Subcutaneous adipose tissue (tissue), 4 donors: ENCODE results near the gene SDC3. TPM values are rescaled to one million over a fixed set of nuclear protein-coding genes. Genes with fewer than 3 reads are reported as not detected.

Source experiments
- total RNA-seq, 4 donors: library from RNA; depleted of rRNA; stranded (reverse); fragments of >200 nt; gene quantifications; one replicate each; pipeline ENCODE4 v1.1.0, GENCODE V29; 2016
- TF ChIP-seq, protein P1 (sequence below): fragments of 450-650 bp; IDR thresholded peaks from one replicate; pipeline ENCODE4 v1.5.1; 2016; ENCODE audit warnings: low read depth, mild to moderate bottlenecking, control low read depth, antibody characterized with exemption, moderate library complexity

SDC3 gene
- total RNA-seq, 4 donors from 2014 or later = 13.2 to 35.7 (median 20.7) TPM

DNA sequence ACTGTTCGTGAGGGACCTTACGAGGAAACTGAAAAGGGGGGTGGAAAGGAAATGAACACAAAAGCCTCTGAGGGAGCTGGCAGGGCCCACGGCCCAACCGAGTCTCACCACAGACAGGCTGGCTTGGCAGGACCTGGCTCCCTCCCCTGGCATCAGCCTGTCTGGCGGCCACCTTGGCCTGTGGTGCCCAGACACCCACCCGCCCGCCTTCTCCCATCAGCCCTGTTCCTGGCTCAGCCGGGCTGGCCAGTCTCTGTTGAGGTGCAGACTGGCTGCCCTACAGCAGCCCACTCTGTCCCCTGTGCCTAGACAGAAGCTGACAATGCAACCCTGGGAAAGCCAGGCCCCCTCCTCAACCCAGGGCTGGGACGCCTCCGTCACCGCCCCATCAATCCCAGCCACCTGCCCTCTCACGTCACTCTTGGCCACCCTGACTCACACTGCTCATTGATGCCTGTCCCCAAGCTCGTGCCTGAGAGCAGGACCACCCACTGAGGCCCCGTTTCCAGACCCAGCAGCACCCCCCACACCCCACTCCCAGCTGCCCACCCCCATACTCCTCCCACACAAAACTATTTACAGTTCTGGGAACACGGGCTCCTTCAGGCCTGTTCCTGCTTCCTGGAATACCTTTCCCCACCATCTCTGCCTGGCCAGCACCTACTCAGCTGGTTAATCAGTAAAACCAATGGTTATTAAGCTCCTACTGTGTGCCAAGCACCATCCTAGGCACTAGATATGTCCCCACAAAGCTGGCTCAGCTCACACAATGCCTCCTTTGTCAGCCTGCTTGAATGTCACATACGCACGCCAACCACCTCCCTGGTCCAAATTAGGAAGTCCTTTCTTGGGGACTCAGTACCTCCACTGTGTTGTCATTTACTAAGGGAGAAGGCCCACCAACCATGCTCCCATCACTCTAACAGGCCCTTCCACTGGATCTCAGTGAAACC, 22.7 kb downstream of the SDC3 start:
- TF ChIP-seq, protein P1, sequence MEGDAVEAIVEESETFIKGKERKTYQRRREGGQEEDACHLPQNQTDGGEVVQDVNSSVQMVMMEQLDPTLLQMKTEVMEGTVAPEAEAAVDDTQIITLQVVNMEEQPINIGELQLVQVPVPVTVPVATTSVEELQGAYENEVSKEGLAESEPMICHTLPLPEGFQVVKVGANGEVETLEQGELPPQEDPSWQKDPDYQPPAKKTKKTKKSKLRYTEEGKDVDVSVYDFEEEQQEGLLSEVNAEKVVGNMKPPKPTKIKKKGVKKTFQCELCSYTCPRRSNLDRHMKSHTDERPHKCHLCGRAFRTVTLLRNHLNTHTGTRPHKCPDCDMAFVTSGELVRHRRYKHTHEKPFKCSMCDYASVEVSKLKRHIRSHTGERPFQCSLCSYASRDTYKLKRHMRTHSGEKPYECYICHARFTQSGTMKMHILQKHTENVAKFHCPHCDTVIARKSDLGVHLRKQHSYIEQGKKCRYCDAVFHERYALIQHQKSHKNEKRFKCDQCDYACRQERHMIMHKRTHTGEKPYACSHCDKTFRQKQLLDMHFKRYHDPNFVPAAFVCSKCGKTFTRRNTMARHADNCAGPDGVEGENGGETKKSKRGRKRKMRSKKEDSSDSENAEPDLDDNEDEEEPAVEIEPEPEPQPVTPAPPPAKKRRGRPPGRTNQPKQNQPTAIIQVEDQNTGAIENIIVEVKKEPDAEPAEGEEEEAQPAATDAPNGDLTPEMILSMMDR = no peak

DNA sequence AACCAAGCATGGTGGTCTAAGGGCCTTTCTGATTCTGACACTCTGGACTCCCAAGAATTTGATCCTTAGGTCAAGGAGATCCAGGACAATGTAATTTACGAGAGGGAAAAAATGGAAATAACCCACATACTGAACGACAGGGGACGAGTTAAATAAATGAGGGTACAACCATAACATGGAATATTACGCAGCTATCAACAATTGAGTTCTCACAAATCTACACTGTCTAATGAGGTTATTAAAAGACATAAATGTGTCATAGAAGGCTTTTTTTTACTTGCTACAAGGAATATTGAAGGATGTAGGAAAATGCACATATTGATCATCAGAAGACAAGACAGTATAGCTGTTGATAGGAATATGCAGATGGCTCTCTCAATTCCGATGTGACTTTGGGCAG, 23.8 kb downstream of the SDC3 start:
- TF ChIP-seq, protein P1 = no peak

DNA sequence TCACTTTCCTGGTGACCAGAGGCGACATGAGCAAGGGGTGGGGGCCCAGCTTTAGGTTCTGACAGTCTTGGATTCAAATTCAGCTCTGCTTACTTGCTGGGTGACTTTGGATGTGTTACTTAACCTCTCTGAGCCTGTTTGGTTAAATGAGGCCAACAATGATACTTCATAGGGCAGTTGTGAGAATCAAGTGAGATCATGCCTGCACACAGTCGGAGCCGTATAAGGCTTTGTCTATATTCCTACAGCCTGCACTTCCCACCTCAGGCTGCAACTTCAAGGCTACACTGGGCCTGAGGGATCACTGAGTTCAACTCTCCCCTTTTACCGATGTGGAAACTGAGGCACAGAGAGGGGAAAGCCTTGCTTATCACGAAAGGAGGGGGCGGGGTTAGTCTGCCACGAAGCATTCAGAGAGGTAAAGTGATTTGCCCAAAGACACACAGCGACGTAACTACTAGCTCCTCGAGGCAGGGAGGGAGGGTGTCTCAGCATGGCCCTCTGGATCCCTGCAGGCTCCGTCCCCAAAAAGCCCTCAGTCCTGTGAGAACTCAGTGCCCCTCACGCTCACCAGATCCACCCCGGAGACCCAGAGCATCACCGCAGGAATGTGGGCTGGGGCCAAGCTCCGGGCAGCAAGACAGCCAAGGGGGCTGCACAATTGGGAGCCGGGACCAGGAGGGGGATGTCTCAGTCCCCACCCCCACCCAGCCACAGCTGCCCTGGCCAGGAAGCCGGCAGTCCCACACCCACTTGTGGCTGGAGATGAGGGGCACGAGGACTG, 25.0 kb downstream of the SDC3 start:
- TF ChIP-seq, protein P1 = no peak

DNA sequence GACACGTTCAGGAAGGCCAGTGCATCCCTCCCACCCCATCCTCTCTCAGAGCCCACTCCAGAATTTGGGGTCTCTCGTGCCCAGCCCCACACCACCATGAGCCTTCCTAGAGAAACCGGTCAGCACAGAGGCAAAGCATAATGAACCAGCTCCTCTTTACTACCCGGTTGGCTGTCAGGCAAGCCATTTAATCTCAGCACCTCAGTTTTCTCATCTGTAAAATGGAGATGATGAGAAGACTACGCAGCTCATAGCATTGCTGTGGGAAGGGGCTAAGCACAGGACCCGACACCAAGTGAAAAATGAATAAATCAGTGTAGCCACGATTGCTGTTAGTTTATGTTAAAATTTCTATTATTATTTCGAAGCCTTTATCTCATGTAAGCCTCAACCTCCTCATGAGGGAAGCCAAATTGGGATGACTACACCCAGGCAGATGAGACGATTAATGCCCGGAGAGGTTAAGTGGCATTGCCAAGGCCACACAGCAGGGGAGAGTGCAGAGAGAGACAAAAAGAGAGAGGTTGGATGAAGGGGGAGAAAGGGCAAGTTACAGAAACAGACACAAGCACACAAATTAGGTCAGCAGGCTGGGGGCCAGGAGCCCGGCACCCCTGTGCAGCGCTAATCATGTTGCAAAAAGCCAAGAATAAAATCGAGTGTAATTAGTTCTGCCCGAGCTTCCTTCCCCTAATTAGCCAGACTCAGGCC, 25.7 kb downstream of the SDC3 start:
- TF ChIP-seq, protein P1 = no peak

DNA sequence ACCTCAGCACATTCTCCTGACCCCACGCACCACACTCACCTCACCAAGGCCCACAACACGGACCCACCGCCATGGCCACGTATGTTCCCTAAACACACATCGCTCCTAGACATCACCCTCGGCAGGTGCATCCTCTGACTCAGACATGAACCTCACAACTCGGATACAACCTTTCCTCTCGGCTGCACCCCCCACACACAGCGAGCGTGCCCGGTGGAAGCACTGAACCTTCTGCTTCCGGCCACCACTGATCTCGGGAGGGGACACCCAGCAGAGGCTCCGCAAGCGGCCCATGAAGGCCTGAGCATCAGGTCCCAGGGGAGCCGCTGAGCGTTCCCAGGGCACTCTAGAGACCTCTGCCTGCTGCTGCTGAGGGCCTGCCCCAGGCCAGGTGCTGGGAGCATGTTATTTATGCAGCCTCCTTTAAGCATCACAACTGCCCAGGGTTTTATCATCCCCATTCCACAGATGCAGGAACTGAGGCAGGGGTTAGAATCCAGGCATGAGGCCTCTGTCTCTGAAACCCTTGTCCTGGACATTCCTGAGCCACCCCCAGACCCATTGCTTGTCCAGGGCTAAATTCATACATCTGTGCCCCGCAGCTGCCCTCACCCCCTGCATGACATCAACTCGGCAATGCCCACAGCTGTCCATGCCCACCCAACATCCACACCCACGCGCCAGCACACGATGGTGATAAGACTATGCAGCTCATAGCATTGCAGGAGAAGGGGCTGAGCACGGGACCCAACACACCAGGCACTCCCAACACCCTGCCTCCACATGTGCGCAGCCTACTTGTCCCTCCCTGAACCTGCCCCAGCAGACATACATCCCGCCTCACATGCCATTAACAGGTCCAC, 27.0 kb downstream of the SDC3 start:
- TF ChIP-seq, protein P1 = no peak

DNA sequence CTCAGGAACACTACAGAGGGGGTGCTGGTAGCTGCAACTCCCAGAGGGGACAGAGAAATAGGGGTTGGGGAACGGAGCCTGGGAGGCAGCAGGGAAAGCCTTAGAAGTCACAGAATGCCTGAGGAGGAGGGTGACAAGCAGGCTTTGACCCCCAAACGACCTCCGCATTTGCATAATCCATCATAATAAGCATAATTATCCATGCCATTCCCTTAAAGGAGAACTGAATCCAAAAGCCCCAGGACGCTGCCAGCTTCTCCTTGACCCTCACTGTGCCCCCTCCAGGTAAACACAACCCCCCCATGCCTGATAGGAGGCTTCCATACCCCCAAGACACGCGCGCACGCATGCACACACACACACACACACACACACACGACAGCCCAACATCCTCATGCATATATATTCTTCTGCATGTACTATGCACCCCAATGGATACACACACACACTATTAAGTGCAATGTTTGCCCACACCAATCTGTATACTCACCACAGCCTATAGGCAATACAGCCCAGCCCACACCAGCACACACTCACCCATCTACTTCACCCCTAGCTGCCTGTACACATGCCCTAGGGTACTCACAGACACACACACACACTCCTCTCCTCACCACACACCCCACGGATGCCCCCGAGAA, 27.8 kb downstream of the SDC3 start:
- TF ChIP-seq, protein P1 = no peak
